PC-9 (cell line): ENCODE data around the gene NFAM1.

ENCODE experiments used
- EZH2 ChIP-seq: fragments of 200-600 bp; sonication (generic); IDR thresholded peaks from 2 replicates; pipeline ENCODE4 v1.8.0; 2017; ENCODE audit warnings: antibody characterized with exemption, low read depth
- TF ChIP-seq, protein P1 (sequence below): fragments of 200-600 bp; sonication (generic); conservative IDR thresholded peaks from 2 replicates; pipeline ENCODE4 v1.6.1; 2017; ENCODE audit warnings: mixed run types, antibody characterized with exemption, mild to moderate bottlenecking, moderate library complexity

GRCh38 chr22:42357221-42357620, 75.0 kb downstream of the NFAM1 start:
- TF ChIP-seq, protein P1, sequence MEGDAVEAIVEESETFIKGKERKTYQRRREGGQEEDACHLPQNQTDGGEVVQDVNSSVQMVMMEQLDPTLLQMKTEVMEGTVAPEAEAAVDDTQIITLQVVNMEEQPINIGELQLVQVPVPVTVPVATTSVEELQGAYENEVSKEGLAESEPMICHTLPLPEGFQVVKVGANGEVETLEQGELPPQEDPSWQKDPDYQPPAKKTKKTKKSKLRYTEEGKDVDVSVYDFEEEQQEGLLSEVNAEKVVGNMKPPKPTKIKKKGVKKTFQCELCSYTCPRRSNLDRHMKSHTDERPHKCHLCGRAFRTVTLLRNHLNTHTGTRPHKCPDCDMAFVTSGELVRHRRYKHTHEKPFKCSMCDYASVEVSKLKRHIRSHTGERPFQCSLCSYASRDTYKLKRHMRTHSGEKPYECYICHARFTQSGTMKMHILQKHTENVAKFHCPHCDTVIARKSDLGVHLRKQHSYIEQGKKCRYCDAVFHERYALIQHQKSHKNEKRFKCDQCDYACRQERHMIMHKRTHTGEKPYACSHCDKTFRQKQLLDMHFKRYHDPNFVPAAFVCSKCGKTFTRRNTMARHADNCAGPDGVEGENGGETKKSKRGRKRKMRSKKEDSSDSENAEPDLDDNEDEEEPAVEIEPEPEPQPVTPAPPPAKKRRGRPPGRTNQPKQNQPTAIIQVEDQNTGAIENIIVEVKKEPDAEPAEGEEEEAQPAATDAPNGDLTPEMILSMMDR = no peak
- TF ChIP-seq EZH2 = no peak
